Loucy (cell line): ENCODE data around the gene CLEC18B.

ENCODE experiments used
- CTCF ChIP-seq: fragments of 200-600 bp; sonication (generic); conservative IDR thresholded peaks from 2 replicates; pipeline ENCODE4 v1.5.1; 2014; ENCODE audit warnings: mild to moderate bottlenecking, antibody characterized with exemption, low read length
- EZH2phosphoT487 ChIP-seq: fragments of 200-600 bp; IDR thresholded peaks from 2 replicates; pipeline ENCODE4 v1.6.1; 2018; ENCODE audit warnings: antibody characterized with exemption, mild to moderate bottlenecking, moderate library complexity, borderline replicate concordance

GRCh38 chr16:74439685-74440084 is 18.4 kb upstream of the CLEC18B start:
- TF ChIP-seq CTCF (no peak), EZH2phosphoT487 (no peak)
